Smooth muscle cell (in vitro differentiated cells): ENCODE data around the gene AP3S2. TPM values are rescaled to one million over a fixed set of nuclear protein-coding genes. Genes with fewer than 3 reads are reported as not detected.

Experiments used
- DNase-seq: peaks from one replicate; lab custom pipeline; 2025; ENCODE audit not compliant: unreplicated experiment; lab: John Stamatoyannopoulos, UW
- H2AFZ ChIP-seq: fragments of 200-600 bp; sonication (generic); 2 replicates; pipeline ENCODE4 v1.6.0; 2016; ENCODE audit warnings: antibody characterized with exemption, low read depth, mild to moderate bottlenecking
- H3F3A ChIP-seq: fragments of 200-600 bp; sonication (generic); 2 replicates; pipeline ENCODE4 v1.6.0; 2017; ENCODE audit warnings: antibody characterized with exemption, low read depth
- H3K27ac ChIP-seq: fragments of 200-600 bp; sonication (generic); 2 replicates; pipeline ENCODE4 v1.5.1; 2016; ENCODE audit warnings: low read depth, mild to moderate bottlenecking
- H3K27me3 ChIP-seq: fragments of 200-600 bp; sonication (generic); 2 replicates; pipeline ENCODE4 v1.6.1; 2016; ENCODE audit warnings: low read depth, mild to moderate bottlenecking
- H3K36me3 ChIP-seq: fragments of 200-600 bp; sonication (generic); 2 replicates; pipeline ENCODE4 v1.5.1; 2016; ENCODE audit warnings: low read depth
- H3K4me1 ChIP-seq: fragments of 200-600 bp; sonication (generic); 2 replicates; pipeline ENCODE4 v1.5.1; 2016; ENCODE audit warnings: low read depth
- H3K4me2 ChIP-seq: fragments of 200-600 bp; sonication (generic); 2 replicates; pipeline ENCODE4 v1.6.0; 2016; ENCODE audit warnings: mild to moderate bottlenecking
- H3K4me3 ChIP-seq: fragments of 200-600 bp; sonication (generic); 2 replicates; pipeline ENCODE4 v1.5.1; 2016; ENCODE audit warnings: mild to moderate bottlenecking
- H3K79me2 ChIP-seq: fragments of 200-600 bp; sonication (generic); 2 replicates; pipeline ENCODE4 v1.6.0; 2016; ENCODE audit warnings: low read depth, mild to moderate bottlenecking
- H3K9ac ChIP-seq: fragments of 200-600 bp; sonication (generic); 2 replicates; pipeline ENCODE4 v1.6.0; 2016; ENCODE audit warnings: low read depth
- H3K9me3 ChIP-seq: fragments of 200-600 bp; sonication (generic); replicated peaks from 2 replicates; pipeline ENCODE4 v1.5.1; 2016; ENCODE audit warnings: low read depth
- H4K20me1 ChIP-seq: fragments of 200-600 bp; sonication (generic); 2 replicates; pipeline ENCODE4 v1.6.0; 2016; ENCODE audit warnings: low read depth
- CTCF ChIP-seq: fragments of 200-600 bp; sonication (generic); IDR thresholded peaks from 2 replicates; pipeline ENCODE4 v1.5.1; 2017; ENCODE audit warnings: borderline replicate concordance, mild to moderate bottlenecking, antibody characterized with exemption; ENCODE audit not compliant: insufficient read depth, poor library complexity, severe bottlenecking
- WGBS: methylation state at CpG from one replicate; pipeline ENCODE4 v1.1.7; 2016; ENCODE audit warnings: low lambda C conversion rate; 5-methylcytosine and 5-hydroxymethylcytosine counted together
- polyA plus RNA-seq: library from polyadenylated mRNA; unstranded; fragments of >200 nt; fragmentation: Nextera tagmentation; extraction: Ambion mirVana; gene quantifications from 2 replicates; pipeline ENCODE4 v1.2.1, GENCODE V29; 2016
- total RNA-seq: library from RNA; depleted of rRNA; stranded (reverse); fragments of >200 nt; gene quantifications from 2 replicates; pipeline ENCODE4 v1.2.3, GENCODE V29; 2014

The AP3S2 gene
- total and polyA plus RNA-seq, 2 experiments from 2014 or later: 9.4 to 55.8 TPM

- no peak overlapping the region for H3K4me3 ChIP-seq
- H3K27ac ChIP-seq: no peak overlapping the region
- no peaks in the 10 kb centered on the region for H4K20me1 ChIP-seq
- no peak overlapping the region for H3K4me2 ChIP-seq
- H3K4me1 ChIP-seq: peaks cover 9% of the 10 kb centered on the region
- no peak for TF ChIP-seq CTCF
- no peaks in the 10 kb centered on the region for H3K9me3 ChIP-seq
- no peaks in the 10 kb centered on the region for H3K36me3 ChIP-seq
- WGBS: 83% methylated on average over 5 of the region's 8 CpGs
- H2AFZ ChIP-seq: no peak overlapping the region
- peaks cover 11% of the 10 kb centered on the region for H3F3A ChIP-seq
- H3K9ac ChIP-seq: no peak overlapping the region
- H3K27me3 ChIP-seq: no peaks in the 10 kb centered on the region
- no peaks in the 10 kb centered on the region for H3K79me2 ChIP-seq
- no peak for DNase-seq
These were observed 81.6 kb downstream of the AP3S2 start for GRCh38 chr15:89812011-89812846.

GRCh38 chr15:89810837-89811236 is 83.0 kb downstream of the AP3S2 start:
- Histone ChIP-seq H3K4me1 (peaks cover 9% of the 10 kb centered on the region), H3F3A (peaks cover 7% of the 10 kb centered on the region), H3K4me3 (no peak overlapping the region), H3K27ac (no peak overlapping the region), H3K36me3 (no peaks in the 10 kb centered on the region), H2AFZ (no peak overlapping the region), H3K9ac (no peak overlapping the region), H3K27me3 (no peaks in the 10 kb centered on the region), H3K79me2 (no peaks in the 10 kb centered on the region), H3K4me2 (no peak overlapping the region), H3K9me3 (no peaks in the 10 kb centered on the region), H4K20me1 (no peaks in the 10 kb centered on the region)
- 97% methylated on average over 7 of the region's 7 CpGs for WGBS
- no peak for DNase-seq
- TF ChIP-seq CTCF: no peak

- no peaks in the 10 kb centered on the region for H3K36me3 ChIP-seq
- H3K9me3 ChIP-seq: no peaks in the 10 kb centered on the region
- H3K27me3 ChIP-seq: no peaks in the 10 kb centered on the region
- no peak overlapping the region for H3K4me2 ChIP-seq
- H3K9ac ChIP-seq: no peak overlapping the region
- H3K4me3 ChIP-seq: no peak overlapping the region
- H3K4me1 ChIP-seq: peaks cover 9% of the 10 kb centered on the region
- no peak for DNase-seq
- TF ChIP-seq CTCF: no peak
- H3F3A ChIP-seq: no peaks in the 10 kb centered on the region
- 95% methylated on average over 5 of the region's 5 CpGs for WGBS
- H3K27ac ChIP-seq: no peak overlapping the region
- no peaks in the 10 kb centered on the region for H4K20me1 ChIP-seq
- H3K79me2 ChIP-seq: no peaks in the 10 kb centered on the region
- no peak overlapping the region for H2AFZ ChIP-seq
These were observed 84.0 kb downstream of the AP3S2 start for GRCh38 chr15:89809787-89810148.
